SK-N-SH treated with all-trans-retinoic acid at 6 μM for 48 hours (cell line): ENCODE results near the gene C1orf141.

Experiments used
- ATAC-seq: fragments of 200-7000 bp; cut with Tn5 transposase; 3 replicates; pipeline ENCODE4 v1.9.1; 2020; ENCODE audit warnings: mild to moderate bottlenecking, moderate library complexity
- ARNTL ChIP-seq: fragments of 450-650 bp; formaldehyde crosslinking; IDR thresholded peaks from 2 replicates; pipeline ENCODE4 v1.5.0; 2020; ENCODE audit warnings: low read depth, mild to moderate bottlenecking, moderate library complexity, borderline replicate concordance
- BACH2 ChIP-seq: fragments of 250-450 bp; sonication (Bioruptor Pico); IDR thresholded peaks from 2 replicates; pipeline ENCODE4 v1.9.0; 2021; ENCODE audit warnings: mild to moderate bottlenecking, borderline replicate concordance
- ESRRG ChIP-seq: fragments of 250-450 bp; sonication (Bioruptor Pico); IDR thresholded peaks from 2 replicates; pipeline ENCODE4 v1.6.1; 2021; ENCODE audit warnings: mild to moderate bottlenecking
- GLIS3 ChIP-seq: fragments of 250-450 bp; sonication (Bioruptor Pico); IDR thresholded peaks from 2 replicates; pipeline ENCODE4 v1.5.0; 2020; ENCODE audit warnings: mild to moderate bottlenecking, moderate library complexity
- ISL1 ChIP-seq: fragments of 250-450 bp; sonication (Bioruptor Pico); IDR thresholded peaks from 2 replicates; pipeline ENCODE4 v2.1.2; 2022; ENCODE audit warnings: mild to moderate bottlenecking, moderate library complexity
- OSR1 ChIP-seq: fragments of 250-450 bp; sonication (Bioruptor Pico); IDR thresholded peaks from 2 replicates; pipeline ENCODE4 v1.8.0; 2022; ENCODE audit warnings: moderate library complexity, mild to moderate bottlenecking, inconsistent platforms
- PPARA ChIP-seq: fragments of 250-450 bp; sonication (Bioruptor Pico); IDR thresholded peaks from 2 replicates; pipeline ENCODE4 v1.5.0; 2020; ENCODE audit warnings: mild to moderate bottlenecking, borderline replicate concordance
- RARB ChIP-seq: fragments of 250-450 bp; sonication (Bioruptor Pico); IDR thresholded peaks from 2 replicates; pipeline ENCODE4 v1.8.0; 2021; ENCODE audit warnings: mild to moderate bottlenecking, moderate library complexity
- SNAI2 ChIP-seq: fragments of 250-450 bp; sonication (Bioruptor Pico); IDR thresholded peaks from 2 replicates; pipeline ENCODE4 v1.5.0; 2020; ENCODE audit warnings: mild to moderate bottlenecking, moderate library complexity
- TOX ChIP-seq: fragments of 250-450 bp; sonication (Bioruptor Pico); IDR thresholded peaks from 2 replicates; pipeline ENCODE4 v1.8.0; 2021; ENCODE audit warnings: mild to moderate bottlenecking, moderate library complexity, borderline replicate concordance
- ZFP3 ChIP-seq: fragments of 250-450 bp; sonication (Bioruptor Pico); IDR thresholded peaks from 2 replicates; pipeline ENCODE4 v1.5.0; 2020; ENCODE audit warnings: mild to moderate bottlenecking, moderate library complexity
- ZFP30 ChIP-seq: fragments of 450-650 bp; formaldehyde crosslinking; IDR thresholded peaks from 2 replicates; pipeline ENCODE4 v1.5.0; 2022; ENCODE audit warnings: mild to moderate bottlenecking, moderate library complexity
- ZNF565 ChIP-seq: fragments of 450-650 bp; formaldehyde crosslinking; conservative IDR thresholded peaks from 2 replicates; pipeline ENCODE4 v1.5.0; 2020; ENCODE audit warnings: low read depth, mild to moderate bottlenecking, moderate library complexity
- ZNF70 ChIP-seq: fragments of 450-650 bp; formaldehyde crosslinking; IDR thresholded peaks from 2 replicates; pipeline ENCODE4 v1.5.0; 2020; ENCODE audit warnings: mild to moderate bottlenecking, moderate library complexity
- ZNF8 ChIP-seq: fragments of 450-650 bp; formaldehyde crosslinking; IDR thresholded peaks from 2 replicates; pipeline ENCODE4 v1.5.0; 2020; ENCODE audit warnings: mild to moderate bottlenecking, moderate library complexity
- TF ChIP-seq, protein P1 (sequence below): fragments of 250-450 bp; sonication (Bioruptor Pico); IDR thresholded peaks from 2 replicates; pipeline ENCODE4 v1.5.1; 2020; ENCODE audit warnings: low read depth, mild to moderate bottlenecking, moderate library complexity
- TF ChIP-seq, protein P2 (sequence below): fragments of 250-450 bp; sonication (Bioruptor Pico); IDR thresholded peaks from 2 replicates; pipeline ENCODE4 v1.8.0; 2021; ENCODE audit warnings: low read depth, mild to moderate bottlenecking, moderate library complexity, borderline replicate concordance
- TF ChIP-seq, protein P3 (sequence below): fragments of 250-450 bp; sonication (Bioruptor Pico); IDR thresholded peaks from 2 replicates; pipeline ENCODE4 v1.8.0; 2020; ENCODE audit warnings: mild to moderate bottlenecking, moderate library complexity, borderline replicate concordance
- TF ChIP-seq, protein P4 (sequence below): fragments of 250-450 bp; sonication (Bioruptor Pico); IDR thresholded peaks from 2 replicates; pipeline ENCODE4 v1.5.1; 2021; ENCODE audit warnings: mild to moderate bottlenecking, moderate library complexity
- TF ChIP-seq, protein P5 (sequence below): fragments of 250-450 bp; sonication (Bioruptor Pico); IDR thresholded peaks from 2 replicates; pipeline ENCODE4 v1.5.0; 2020; ENCODE audit warnings: mild to moderate bottlenecking, moderate library complexity

The C1orf141 gene

DNA sequence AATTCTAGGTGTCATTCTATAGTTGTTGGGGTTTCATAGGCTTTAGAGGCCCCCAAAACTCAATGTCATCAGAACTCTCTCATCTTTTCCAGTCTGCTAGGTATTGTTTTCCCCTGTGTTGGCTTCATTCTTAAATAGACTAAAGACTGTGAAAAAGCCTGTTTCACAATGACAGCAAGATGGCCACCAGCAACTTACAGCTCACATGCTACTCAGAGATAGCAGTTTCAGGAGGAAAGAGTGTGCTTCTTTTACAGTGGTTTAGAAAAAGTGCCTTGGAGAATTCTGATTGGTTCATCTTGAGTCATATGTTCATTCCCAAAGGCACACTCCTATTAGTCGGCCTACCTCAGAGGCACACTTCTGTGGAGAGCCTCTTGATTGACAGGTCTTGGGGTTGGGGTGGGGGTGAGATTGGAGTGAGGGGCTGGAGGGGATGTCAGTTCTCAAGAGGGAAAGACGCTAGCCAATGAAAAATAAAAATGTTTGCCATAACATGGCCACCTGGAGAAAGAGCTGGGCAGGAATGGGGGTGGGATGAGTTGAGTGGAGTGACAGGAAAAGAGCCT lies 40.0 kb upstream of the C1orf141 start:
- TF ChIP-seq, protein P1, sequence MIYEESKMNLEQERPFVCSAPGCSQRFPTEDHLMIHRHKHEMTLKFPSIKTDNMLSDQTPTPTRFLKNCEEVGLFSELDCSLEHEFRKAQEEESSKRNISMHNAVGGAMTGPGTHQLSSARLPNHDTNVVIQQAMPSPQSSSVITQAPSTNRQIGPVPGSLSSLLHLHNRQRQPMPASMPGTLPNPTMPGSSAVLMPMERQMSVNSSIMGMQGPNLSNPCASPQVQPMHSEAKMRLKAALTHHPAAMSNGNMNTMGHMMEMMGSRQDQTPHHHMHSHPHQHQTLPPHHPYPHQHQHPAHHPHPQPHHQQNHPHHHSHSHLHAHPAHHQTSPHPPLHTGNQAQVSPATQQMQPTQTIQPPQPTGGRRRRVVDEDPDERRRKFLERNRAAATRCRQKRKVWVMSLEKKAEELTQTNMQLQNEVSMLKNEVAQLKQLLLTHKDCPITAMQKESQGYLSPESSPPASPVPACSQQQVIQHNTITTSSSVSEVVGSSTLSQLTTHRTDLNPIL (CRISPR knock-in tag): no peak
- TF ChIP-seq ZFP30 (CRISPR knock-in tag): no peak
- ATAC-seq: no peak

DNA sequence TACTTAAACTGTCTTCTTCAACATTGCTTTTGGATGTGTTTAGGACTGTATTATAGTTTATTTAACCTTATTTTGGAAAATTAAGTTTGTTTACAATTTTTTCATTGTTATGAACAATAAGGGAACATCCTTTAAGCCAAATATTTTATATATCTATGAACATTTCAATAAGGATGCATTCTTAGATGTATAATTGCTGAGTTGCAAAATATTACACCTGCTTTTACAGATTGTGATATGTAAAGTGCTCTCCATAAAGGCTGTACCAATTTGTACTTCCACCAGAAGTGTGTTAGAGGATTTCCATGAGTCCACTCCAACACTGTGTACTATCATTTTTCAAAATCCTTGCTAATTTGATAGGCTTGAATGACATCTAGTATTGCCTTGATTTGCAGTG lies 39.2 kb upstream of the C1orf141 start:
- ATAC-seq: no peak
- no peak for TF ChIP-seq ZNF565

DNA sequence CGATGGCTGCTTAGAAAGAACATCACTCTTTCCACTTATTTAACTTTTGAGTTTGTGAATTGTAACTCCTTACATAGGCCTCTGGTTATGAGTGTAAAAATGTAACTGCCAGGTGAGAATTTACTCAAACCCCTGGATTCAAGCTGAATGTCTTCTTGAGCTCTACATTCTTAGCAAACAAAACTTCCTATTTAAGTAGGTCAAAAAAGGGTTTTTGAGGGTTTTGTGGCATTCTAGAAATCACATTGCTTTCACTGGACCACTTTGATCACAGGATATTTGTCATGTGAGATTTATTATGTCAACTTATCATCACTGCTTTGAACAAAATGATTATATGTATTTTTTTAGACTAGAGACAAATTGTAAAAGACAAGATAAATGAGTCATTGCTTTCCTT lies 37.2 kb upstream of the C1orf141 start:
- ATAC-seq: no peak
- TF ChIP-seq, protein P2, sequence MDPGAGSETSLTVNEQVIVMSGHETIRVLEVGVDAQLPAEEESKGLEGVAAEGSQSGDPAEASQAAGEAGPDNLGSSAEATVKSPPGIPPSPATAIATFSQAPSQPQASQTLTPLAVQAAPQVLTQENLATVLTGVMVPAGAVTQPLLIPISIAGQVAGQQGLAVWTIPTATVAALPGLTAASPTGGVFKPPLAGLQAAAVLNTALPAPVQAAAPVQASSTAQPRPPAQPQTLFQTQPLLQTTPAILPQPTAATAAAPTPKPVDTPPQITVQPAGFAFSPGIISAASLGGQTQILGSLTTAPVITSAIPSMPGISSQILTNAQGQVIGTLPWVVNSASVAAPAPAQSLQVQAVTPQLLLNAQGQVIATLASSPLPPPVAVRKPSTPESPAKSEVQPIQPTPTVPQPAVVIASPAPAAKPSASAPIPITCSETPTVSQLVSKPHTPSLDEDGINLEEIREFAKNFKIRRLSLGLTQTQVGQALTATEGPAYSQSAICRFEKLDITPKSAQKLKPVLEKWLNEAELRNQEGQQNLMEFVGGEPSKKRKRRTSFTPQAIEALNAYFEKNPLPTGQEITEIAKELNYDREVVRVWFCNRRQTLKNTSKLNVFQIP (CRISPR knock-in tag): no peak
- TF ChIP-seq, protein P3, sequence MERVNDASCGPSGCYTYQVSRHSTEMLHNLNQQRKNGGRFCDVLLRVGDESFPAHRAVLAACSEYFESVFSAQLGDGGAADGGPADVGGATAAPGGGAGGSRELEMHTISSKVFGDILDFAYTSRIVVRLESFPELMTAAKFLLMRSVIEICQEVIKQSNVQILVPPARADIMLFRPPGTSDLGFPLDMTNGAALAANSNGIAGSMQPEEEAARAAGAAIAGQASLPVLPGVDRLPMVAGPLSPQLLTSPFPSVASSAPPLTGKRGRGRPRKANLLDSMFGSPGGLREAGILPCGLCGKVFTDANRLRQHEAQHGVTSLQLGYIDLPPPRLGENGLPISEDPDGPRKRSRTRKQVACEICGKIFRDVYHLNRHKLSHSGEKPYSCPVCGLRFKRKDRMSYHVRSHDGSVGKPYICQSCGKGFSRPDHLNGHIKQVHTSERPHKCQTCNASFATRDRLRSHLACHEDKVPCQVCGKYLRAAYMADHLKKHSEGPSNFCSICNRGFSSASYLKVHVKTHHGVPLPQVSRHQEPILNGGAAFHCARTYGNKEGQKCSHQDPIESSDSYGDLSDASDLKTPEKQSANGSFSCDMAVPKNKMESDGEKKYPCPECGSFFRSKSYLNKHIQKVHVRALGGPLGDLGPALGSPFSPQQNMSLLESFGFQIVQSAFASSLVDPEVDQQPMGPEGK (CRISPR knock-in tag): no peak
- TF ChIP-seq, protein P1 (CRISPR knock-in tag): no peak
- TF ChIP-seq ZNF565: no peak
- TF ChIP-seq GLIS3 (CRISPR knock-in tag): no peak
- TF ChIP-seq ISL1 (CRISPR knock-in tag): no peak
- TF ChIP-seq PPARA (CRISPR knock-in tag): no peak
- no peak for TF ChIP-seq ZFP3 (CRISPR knock-in tag)
- TF ChIP-seq, protein P4, sequence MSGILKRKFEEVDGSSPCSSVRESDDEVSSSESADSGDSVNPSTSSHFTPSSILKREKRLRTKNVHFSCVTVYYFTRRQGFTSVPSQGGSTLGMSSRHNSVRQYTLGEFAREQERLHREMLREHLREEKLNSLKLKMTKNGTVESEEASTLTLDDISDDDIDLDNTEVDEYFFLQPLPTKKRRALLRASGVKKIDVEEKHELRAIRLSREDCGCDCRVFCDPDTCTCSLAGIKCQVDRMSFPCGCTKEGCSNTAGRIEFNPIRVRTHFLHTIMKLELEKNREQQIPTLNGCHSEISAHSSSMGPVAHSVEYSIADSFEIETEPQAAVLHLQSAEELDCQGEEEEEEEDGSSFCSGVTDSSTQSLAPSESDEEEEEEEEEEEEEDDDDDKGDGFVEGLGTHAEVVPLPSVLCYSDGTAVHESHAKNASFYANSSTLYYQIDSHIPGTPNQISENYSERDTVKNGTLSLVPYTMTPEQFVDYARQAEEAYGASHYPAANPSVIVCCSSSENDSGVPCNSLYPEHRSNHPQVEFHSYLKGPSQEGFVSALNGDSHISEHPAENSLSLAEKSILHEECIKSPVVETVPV (CRISPR knock-in tag): no peak
- no peak for TF ChIP-seq ESRRG (CRISPR knock-in tag)
- TF ChIP-seq TOX (CRISPR knock-in tag): no peak
- no peak for TF ChIP-seq ZFP30 (CRISPR knock-in tag)
- no peak for TF ChIP-seq RARB (CRISPR knock-in tag)
- no peak for TF ChIP-seq ZNF70 (CRISPR knock-in tag)
- TF ChIP-seq, protein P5, sequence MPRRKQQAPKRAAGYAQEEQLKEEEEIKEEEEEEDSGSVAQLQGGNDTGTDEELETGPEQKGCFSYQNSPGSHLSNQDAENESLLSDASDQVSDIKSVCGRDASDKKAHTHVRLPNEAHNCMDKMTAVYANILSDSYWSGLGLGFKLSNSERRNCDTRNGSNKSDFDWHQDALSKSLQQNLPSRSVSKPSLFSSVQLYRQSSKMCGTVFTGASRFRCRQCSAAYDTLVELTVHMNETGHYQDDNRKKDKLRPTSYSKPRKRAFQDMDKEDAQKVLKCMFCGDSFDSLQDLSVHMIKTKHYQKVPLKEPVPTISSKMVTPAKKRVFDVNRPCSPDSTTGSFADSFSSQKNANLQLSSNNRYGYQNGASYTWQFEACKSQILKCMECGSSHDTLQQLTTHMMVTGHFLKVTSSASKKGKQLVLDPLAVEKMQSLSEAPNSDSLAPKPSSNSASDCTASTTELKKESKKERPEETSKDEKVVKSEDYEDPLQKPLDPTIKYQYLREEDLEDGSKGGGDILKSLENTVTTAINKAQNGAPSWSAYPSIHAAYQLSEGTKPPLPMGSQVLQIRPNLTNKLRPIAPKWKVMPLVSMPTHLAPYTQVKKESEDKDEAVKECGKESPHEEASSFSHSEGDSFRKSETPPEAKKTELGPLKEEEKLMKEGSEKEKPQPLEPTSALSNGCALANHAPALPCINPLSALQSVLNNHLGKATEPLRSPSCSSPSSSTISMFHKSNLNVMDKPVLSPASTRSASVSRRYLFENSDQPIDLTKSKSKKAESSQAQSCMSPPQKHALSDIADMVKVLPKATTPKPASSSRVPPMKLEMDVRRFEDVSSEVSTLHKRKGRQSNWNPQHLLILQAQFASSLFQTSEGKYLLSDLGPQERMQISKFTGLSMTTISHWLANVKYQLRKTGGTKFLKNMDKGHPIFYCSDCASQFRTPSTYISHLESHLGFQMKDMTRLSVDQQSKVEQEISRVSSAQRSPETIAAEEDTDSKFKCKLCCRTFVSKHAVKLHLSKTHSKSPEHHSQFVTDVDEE (CRISPR knock-in tag): no peak
- TF ChIP-seq OSR1: no peak
- no peak for TF ChIP-seq BACH2 (CRISPR knock-in tag)
- TF ChIP-seq ZNF8 (CRISPR knock-in tag): no peak
- no peak for TF ChIP-seq SNAI2 (CRISPR knock-in tag)
- no peak for TF ChIP-seq ARNTL (CRISPR knock-in tag)
